NCI-H446 treated with DMSO at 0.1 percent for 48 hours (cell line): ENCODE measurements around the gene KCTD14.
"Not testable (repeated sequence)": the region's sequence is repeated elsewhere in the genome, so short reads cannot be mapped to it uniquely, and the experiment has no call there.

ENCODE experiments used
- DNase-seq: peaks from one replicate; lab custom pipeline; 2025; lab: John Stamatoyannopoulos, UW

Gene KCTD14

GRCh38 chr11:78046486-78046854, 23.4 kb upstream of the KCTD14 start:
- no peak for DNase-seq

- peak; percentile 50 for DNase-seq
Measured at GRCh38 chr11:78045851-78046485, 22.9 kb upstream of the KCTD14 start.

GRCh38 chr11:78044706-78045105, 21.6 kb upstream of the KCTD14 start:
- DNase-seq: no peak

GRCh38 chr11:78041843-78042440, 18.9 kb upstream of the KCTD14 start:
- no peak for DNase-seq

GRCh38 chr11:78041380-78041719, 18.3 kb upstream of the KCTD14 start:
- DNase-seq: not testable (repeated sequence)

GRCh38 chr11:78040691-78041379, 17.8 kb upstream of the KCTD14 start:
- no peak for DNase-seq

GRCh38 chr11:78039919-78040671, 17.0 kb upstream of the KCTD14 start:
- peak; percentile 33 for DNase-seq

- DNase-seq: no peak
Measured at GRCh38 chr11:78039391-78039918, 16.4 kb upstream of the KCTD14 start.

GRCh38 chr11:78038697-78039313, 15.7 kb upstream of the KCTD14 start:
- DNase-seq: no peak

- DNase-seq: no peak
Measured at GRCh38 chr11:78037825-78038620, 14.9 kb upstream of the KCTD14 start.

- DNase-seq: no peak
Measured at GRCh38 chr11:78037056-78037455, 14.0 kb upstream of the KCTD14 start.

GRCh38 chr11:78036313-78036712, 13.2 kb upstream of the KCTD14 start:
- DNase-seq: no peak

GRCh38 chr11:78034623-78035022, 11.5 kb upstream of the KCTD14 start:
- DNase-seq: no peak

GRCh38 chr11:78033040-78033439, 10.0 kb upstream of the KCTD14 start:
- DNase-seq: no peak

GRCh38 chr11:78032090-78032489, 9.0 kb upstream of the KCTD14 start:
- DNase-seq: peak; percentile 60

- DNase-seq: no peak
Measured at GRCh38 chr11:78031629-78032028, 8.6 kb upstream of the KCTD14 start.

- peak; percentile 98 for DNase-seq
Measured at GRCh38 chr11:78030429-78031325, 7.6 kb upstream of the KCTD14 start.

GRCh38 chr11:78028423-78028822, 5.3 kb upstream of the KCTD14 start:
- not testable (repeated sequence) for DNase-seq

- no peak for DNase-seq
Measured at GRCh38 chr11:78027759-78028158, 4.7 kb upstream of the KCTD14 start.

- no peak for DNase-seq
Measured at GRCh38 chr11:78025378-78025777, 2.3 kb upstream of the KCTD14 start.
